ENCODE measurements around the gene DOCK4. TPM values are rescaled to one million over a fixed set of nuclear protein-coding genes. Genes with fewer than 3 reads are reported as not detected.

DOCK4 gene
- total RNA-seq, 1 experiment from 2014 or later, result 4.9 TPM

DNA sequence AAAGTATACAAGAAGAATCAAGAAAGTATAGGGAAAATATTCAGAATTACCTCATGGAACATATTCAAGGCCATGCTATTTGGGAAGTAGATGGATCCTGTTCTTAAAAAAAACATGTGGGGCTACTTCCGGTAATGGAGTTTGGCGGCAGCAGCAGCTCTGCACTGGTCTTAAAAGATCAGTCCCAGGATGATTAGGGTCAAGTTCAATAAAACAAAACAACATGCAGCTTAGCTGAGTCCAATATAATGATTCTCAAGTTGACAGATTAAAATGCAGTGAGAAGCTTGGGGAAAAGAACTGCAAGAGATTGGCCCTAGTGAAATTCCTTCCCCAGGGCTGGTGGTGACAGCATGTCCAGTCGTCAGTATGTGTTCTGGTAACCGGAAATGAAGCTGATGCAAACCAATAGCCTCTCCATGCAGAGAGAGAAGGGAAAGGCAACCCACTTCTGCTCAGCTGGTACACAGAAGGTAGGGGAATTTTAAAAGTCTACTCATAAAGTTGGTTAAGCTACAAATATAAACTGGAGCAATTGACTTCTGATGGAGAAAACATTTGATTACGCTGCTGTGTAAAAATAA, 338.8 kb downstream of the DOCK4 start:
- Mint-ChIP-seq H3K27ac (no peak overlapping the region), H3K4me3 (no peak overlapping the region), H3K27me3 (ENCODE audit: low read depth) (no peaks in the 10 kb centered on the region), H3K36me3 (ENCODE audit: insufficient read depth in 1 of 3, low read depth in 3 of 3) (peaks cover 0 to 9% (median 5%) of the 10 kb centered on the region in 3 experiments; a peak in 3 of 7 replicates), H3K4me1 (peaks cover 4 to 7% of the 10 kb centered on the region in 2 experiments; a peak in 3 of 4 replicates), H3K9me3 (no peaks in the 10 kb centered on the region)
- H3T11ph ChIP-seq (ENCODE audit: low read length), result no peak overlapping the region
- H3K9ac ChIP-seq (ENCODE audit: extremely low read depth, insufficient read length, low read length), result no peak overlapping the region
- H3K9me3 ChIP-seq (ENCODE audit: control insufficient read depth, low read depth, low read length), result no peaks in the 10 kb centered on the region
- no peak overlapping the region for H3K4ac ChIP-seq (ENCODE audit: low read depth, low read length)
- H3K27ac ChIP-seq (ENCODE audit: insufficient read length, low read depth, low read length), result no peak overlapping the region
- no peaks in the 10 kb centered on the region for H3K79me1 ChIP-seq (ENCODE audit: insufficient read depth, low read depth, low read length, poor library complexity, severe bottlenecking)
- no peak for DNase-seq
- no peaks in the 10 kb centered on the region for H3K79me2 ChIP-seq (ENCODE audit: insufficient read depth, low read length)
- no peak overlapping the region for H2BK120ac ChIP-seq (ENCODE audit: low read depth, low read length, poor library complexity, severe bottlenecking)
- TF ChIP-seq, protein P1, sequence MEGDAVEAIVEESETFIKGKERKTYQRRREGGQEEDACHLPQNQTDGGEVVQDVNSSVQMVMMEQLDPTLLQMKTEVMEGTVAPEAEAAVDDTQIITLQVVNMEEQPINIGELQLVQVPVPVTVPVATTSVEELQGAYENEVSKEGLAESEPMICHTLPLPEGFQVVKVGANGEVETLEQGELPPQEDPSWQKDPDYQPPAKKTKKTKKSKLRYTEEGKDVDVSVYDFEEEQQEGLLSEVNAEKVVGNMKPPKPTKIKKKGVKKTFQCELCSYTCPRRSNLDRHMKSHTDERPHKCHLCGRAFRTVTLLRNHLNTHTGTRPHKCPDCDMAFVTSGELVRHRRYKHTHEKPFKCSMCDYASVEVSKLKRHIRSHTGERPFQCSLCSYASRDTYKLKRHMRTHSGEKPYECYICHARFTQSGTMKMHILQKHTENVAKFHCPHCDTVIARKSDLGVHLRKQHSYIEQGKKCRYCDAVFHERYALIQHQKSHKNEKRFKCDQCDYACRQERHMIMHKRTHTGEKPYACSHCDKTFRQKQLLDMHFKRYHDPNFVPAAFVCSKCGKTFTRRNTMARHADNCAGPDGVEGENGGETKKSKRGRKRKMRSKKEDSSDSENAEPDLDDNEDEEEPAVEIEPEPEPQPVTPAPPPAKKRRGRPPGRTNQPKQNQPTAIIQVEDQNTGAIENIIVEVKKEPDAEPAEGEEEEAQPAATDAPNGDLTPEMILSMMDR (conservative IDR thresholded peaks at IDR 0.05), result no peak
- no peak overlapping the region for H4K5ac ChIP-seq (ENCODE audit: insufficient read length, low read depth, low read length)
- H2BK5ac ChIP-seq (ENCODE audit: insufficient read length, low read length), result no peak overlapping the region
- no peak overlapping the region for H4K91ac ChIP-seq (ENCODE audit: insufficient read length, low read depth, low read length)
- H2BK12ac ChIP-seq (ENCODE audit: insufficient read length, low read depth, low read length), result no peak overlapping the region
- no peak overlapping the region for H2AFZ ChIP-seq (ENCODE audit: low read length)
- no peaks in the 10 kb centered on the region for H3K23me2 ChIP-seq (ENCODE audit: insufficient read length, low read depth, low read length, poor library complexity, severe bottlenecking)
- H2BK15ac ChIP-seq (ENCODE audit: low read depth, low read length), result no peak overlapping the region
- H3K27me3 ChIP-seq (ENCODE audit: insufficient read depth, low read length), result no peaks in the 10 kb centered on the region
- WGBS (ENCODE audit: extremely low coverage, insufficient read length, low lambda C conversion rate), result no CpG with 5 or more reads among the region's 5 CpGs
- no peak overlapping the region for H4K8ac ChIP-seq (replicated peaks; ENCODE audit: insufficient read length, low read depth, low read length)
- no peak overlapping the region for H2BK20ac ChIP-seq (ENCODE audit: low read depth, low read length, poor library complexity, severe bottlenecking)
- H3K14ac ChIP-seq (ENCODE audit: insufficient read depth, low read length), result no peak overlapping the region
- no peak overlapping the region for H2AK5ac ChIP-seq (ENCODE audit: insufficient read length, low read length)
- no peak overlapping the region for H3K23ac ChIP-seq (ENCODE audit: insufficient read length, low read depth, low read length)
- no peaks in the 10 kb centered on the region for H3K4me1 ChIP-seq (ENCODE audit: insufficient read depth, low read length)
- H4K20me1 ChIP-seq (ENCODE audit: control insufficient read depth, insufficient read depth, insufficient read length), result no peaks in the 10 kb centered on the region
- H3K4me2 ChIP-seq (ENCODE audit: insufficient read depth, insufficient read length, low read length), result no peak overlapping the region
- no peak overlapping the region for H3K18ac ChIP-seq (ENCODE audit: insufficient read length, low read depth, low read length)
- H3K56ac ChIP-seq (ENCODE audit: insufficient read length, low read depth, low read length), result no peak overlapping the region
